ENCODE results near the gene LRRC46. TPM values are rescaled to one million over a fixed set of nuclear protein-coding genes. Genes with fewer than 3 reads are reported as not detected.

LRRC46 gene, protein sequence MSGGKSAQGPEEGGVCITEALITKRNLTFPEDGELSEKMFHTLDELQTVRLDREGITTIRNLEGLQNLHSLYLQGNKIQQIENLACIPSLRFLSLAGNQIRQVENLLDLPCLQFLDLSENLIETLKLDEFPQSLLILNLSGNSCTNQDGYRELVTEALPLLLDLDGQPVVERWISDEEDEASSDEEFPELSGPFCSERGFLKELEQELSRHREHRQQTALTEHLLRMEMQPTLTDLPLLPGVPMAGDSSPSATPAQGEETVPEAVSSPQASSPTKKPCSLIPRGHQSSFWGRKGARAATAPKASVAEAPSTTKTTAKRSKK
- 0.84 and 1.4 TPM in 2 replicates for total RNA-seq
- long read RNA-seq: 0 reads

DNA sequence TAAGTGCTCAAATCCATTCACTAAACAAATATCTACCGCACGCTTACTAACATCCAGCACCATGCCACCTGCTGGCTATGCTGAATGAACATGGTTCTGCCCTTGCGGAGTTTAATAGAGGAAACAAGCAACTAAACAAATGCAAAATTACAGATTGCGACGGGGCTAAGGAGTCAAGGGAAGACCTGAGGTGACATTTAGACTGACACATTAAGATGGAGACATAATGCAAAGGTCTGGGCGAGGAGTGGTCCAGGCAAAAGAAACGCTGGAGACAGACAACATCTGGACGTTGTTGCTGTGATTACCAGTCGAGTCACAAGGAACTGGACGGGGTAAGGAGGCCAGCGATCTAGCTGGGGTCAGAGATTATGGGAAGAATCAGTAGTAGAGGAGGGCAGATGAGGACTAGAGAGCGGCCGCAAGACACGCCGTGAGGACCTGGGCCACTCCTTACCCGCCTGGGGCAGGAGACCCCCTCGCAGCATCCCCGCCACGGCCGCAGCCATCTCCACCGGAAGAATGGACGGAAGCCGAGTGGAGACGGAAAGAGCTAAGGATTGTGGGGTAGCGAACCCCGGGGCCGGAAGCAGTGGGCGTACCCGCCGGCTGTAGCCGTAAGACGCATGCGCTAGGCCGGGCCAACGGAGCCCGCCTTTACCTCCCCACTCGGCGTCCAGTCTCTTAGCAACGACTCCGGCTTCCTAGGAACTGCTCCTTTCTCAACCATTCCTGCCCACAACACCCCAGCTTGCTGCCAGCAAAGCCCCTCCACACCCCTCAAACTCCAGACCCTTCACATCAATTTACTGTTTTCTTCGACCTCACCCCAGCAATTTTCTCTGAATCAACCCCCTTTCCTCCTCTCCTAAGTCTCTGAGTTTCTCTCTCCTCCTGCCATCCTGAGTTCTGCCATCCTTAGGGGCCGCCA, at the start of gene LRRC46, which contains the start of gene MRPL10:
Gene LRRC46, plus strand, starts transcription at position 668 of the 931 bp plus-strand sequence. CDS start 320 bp downstream, outside the sequence.
Gene MRPL10, minus strand, starts transcription at position 539 of the 931 bp plus-strand sequence. Its CDS starts 30 bp downstream, at position 509.
- H3K36me3 Mint-ChIP-seq (ENCODE audit: low read depth): peaks cover 4% of the 10 kb centered on the region
- H3K4me1 Mint-ChIP-seq: peaks cover 29% of the 10 kb centered on the region
- H3K9me3 Mint-ChIP-seq: no peaks in the 10 kb centered on the region
- DNase-seq (ENCODE audit: low read depth, low spot score): peak; percentile 94
- peak within 1 kb of the TSS; percentile 92 for H3K27ac Mint-ChIP-seq (ENCODE audit: unreplicated experiment)
- H3K27me3 Mint-ChIP-seq (ENCODE audit: low read depth): peaks cover 3% of the 10 kb centered on the region
- TF ChIP-seq, protein P1, sequence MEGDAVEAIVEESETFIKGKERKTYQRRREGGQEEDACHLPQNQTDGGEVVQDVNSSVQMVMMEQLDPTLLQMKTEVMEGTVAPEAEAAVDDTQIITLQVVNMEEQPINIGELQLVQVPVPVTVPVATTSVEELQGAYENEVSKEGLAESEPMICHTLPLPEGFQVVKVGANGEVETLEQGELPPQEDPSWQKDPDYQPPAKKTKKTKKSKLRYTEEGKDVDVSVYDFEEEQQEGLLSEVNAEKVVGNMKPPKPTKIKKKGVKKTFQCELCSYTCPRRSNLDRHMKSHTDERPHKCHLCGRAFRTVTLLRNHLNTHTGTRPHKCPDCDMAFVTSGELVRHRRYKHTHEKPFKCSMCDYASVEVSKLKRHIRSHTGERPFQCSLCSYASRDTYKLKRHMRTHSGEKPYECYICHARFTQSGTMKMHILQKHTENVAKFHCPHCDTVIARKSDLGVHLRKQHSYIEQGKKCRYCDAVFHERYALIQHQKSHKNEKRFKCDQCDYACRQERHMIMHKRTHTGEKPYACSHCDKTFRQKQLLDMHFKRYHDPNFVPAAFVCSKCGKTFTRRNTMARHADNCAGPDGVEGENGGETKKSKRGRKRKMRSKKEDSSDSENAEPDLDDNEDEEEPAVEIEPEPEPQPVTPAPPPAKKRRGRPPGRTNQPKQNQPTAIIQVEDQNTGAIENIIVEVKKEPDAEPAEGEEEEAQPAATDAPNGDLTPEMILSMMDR (conservative IDR thresholded peaks at IDR 0.05): peak; percentile 62
- H3K4me3 Mint-ChIP-seq: peak within 1 kb of the TSS; percentile 93

DNA sequence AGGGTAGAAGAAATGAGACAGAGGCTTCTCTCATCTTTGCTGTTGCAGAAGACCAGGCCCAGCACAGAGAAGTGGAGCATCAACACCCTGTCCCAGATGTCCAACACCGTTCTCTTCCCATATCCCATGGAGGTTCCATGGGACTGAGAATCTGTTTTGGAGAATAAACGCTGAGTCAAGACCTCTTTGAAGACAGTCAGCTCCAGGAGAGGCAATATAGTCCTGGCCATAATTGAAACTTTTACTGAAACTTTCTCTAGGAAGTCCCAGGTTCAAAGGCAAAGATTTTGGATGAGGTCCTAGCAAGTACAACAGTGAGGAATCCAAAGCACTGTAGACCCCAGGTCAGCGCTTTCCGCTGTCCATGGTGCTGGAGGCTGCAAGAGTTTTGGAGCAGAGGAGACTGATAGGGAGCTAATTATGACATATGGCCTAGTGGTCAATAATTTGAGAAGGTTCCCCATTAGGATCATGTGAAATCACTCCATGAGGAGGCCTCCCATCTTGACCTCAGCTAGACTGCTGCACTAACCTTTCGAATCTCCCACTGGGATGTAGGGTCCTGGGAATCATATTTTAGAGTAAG, 45.8 kb upstream of the LRRC46 start:
- H3K4me1 Mint-ChIP-seq: peaks cover 11% of the 10 kb centered on the region
- TF ChIP-seq, protein P1 (conservative IDR thresholded peaks at IDR 0.05): no peak
- DNase-seq (ENCODE audit: low read depth, low spot score): peak; percentile 65
- no peaks in the 10 kb centered on the region for H3K36me3 Mint-ChIP-seq (ENCODE audit: low read depth)
- H3K4me3 Mint-ChIP-seq: peak overlapping the region; percentile 44
- peaks cover 97% of the 10 kb centered on the region for H3K27me3 Mint-ChIP-seq (ENCODE audit: low read depth)
- no peaks in the 10 kb centered on the region for H3K9me3 Mint-ChIP-seq
- no peak overlapping the region for H3K27ac Mint-ChIP-seq (ENCODE audit: unreplicated experiment)

DNA sequence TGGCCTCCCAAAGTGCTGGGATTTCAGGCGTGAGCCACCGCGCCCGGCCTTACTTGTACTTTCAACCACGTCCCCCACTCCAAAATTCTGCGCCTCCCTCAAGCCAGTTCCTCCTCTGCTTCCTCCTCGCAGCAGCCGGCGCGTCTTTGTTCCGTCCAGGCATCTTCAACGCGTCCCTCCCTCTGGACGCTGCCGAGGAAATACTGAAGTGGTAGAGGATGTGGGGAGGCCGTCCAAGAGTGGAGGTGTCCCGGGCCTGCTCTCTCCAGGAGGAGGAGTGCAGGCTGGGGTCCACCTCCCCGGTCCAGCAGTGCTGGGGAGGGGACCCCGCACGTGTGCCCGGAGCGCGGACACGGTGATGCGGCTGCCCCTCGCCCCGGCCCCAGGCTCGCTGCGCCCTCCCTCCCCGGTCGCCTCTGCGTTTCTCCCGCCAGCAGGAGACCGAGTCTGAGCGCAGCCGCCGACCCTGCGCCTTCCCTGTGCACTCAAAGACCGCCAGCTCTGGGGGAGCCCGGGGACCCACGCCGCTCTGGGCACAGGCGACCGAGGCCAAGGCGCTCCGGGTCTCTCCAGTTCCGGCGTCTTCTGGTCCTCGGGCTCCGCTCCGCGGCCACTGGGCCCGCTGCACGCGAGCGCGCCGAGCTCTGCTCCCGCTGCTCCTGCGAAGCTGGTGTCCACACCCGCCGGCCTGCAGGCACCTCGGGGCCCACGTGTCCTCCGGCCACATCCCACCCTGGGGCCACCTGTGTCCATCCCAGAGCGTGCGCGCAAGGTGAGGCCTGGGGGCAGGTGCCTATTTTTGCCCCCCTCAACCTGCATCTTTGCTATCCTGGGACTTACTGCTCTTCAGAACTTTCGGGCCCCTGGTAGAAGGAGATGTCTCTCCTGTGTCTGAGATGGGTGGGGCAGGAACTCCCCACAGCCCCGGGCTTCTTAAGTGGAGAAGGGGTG, 41.6 kb upstream of the LRRC46 start:
- peaks cover 14% of the 10 kb centered on the region for H3K4me1 Mint-ChIP-seq
- no peaks in the 10 kb centered on the region for H3K36me3 Mint-ChIP-seq (ENCODE audit: low read depth)
- H3K4me3 Mint-ChIP-seq: peak overlapping the region; percentile 51
- no peaks in the 10 kb centered on the region for H3K9me3 Mint-ChIP-seq
- H3K27me3 Mint-ChIP-seq (ENCODE audit: low read depth): peaks cover 99% of the 10 kb centered on the region
- no peak overlapping the region for H3K27ac Mint-ChIP-seq (ENCODE audit: unreplicated experiment)
- TF ChIP-seq, protein P1 (conservative IDR thresholded peaks at IDR 0.05): peak; percentile 63
- peak; percentile 55 for DNase-seq (ENCODE audit: low read depth, low spot score)

DNA sequence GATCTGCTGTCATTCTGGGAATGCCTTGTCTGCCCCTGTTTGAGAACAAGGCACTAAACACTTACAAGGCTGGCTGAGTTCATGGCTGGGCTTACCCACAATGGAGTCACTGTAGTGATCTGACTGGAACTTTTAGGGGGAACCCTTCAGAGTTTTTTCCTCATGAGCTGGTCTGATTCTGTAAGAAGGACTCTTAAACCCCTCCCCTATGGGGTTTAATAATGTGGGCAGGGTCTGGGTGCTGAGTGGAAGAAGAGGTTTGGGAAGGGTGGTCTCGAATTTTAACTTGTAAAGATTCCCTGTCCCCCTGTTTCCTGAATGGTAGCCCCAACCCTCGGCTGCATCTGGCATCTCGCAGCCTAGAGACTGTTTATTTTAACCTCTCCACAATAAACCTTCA, 40.4 kb upstream of the LRRC46 start:
- H3K27ac Mint-ChIP-seq (ENCODE audit: unreplicated experiment): no peak overlapping the region
- no peaks in the 10 kb centered on the region for H3K36me3 Mint-ChIP-seq (ENCODE audit: low read depth)
- H3K27me3 Mint-ChIP-seq (ENCODE audit: low read depth): peaks cover 99% of the 10 kb centered on the region
- H3K9me3 Mint-ChIP-seq: no peaks in the 10 kb centered on the region
- TF ChIP-seq, protein P1 (conservative IDR thresholded peaks at IDR 0.05): no peak
- peaks cover 14% of the 10 kb centered on the region for H3K4me1 Mint-ChIP-seq
- no peak for DNase-seq (ENCODE audit: low read depth, low spot score)
- H3K4me3 Mint-ChIP-seq: peak overlapping the region; percentile 8

Data from neural crest cell (in vitro differentiated cells).